HCT116 (cell line): ENCODE measurements around the gene WDR33. TPM values are rescaled to one million over a fixed set of nuclear protein-coding genes. Genes with fewer than 3 reads are reported as not detected.

ENCODE experiments used
- ATAC-seq: fragments of 200-7000 bp; cut with Tn5 transposase; 2 replicates; pipeline ENCODE4 v1.9.1; 2020; ENCODE audit warnings: mild to moderate bottlenecking, moderate library complexity
- BruUV-seq: library from RNA; stranded (reverse); fragments of 400-500 nt; replicated peaks from 2 replicates; lab custom pipeline; 2021; lab: Mats Ljungman, UMichigan
- CTCF ChIA-PET: fragments of 300-600 bp; sonication (Branson Sonifier 250); formaldehyde crosslinking; loops from one replicate; lab custom pipeline; 2021; ENCODE audit warnings: antibody characterized with exemption; lab: Charles Lee
- POLR2A ChIA-PET: fragments of 300-600, 350-600 bp; sonication (Branson Sonifier 250); formaldehyde crosslinking; loops from one replicate; lab custom pipeline; 2021; ENCODE audit warnings: antibody characterized with exemption; lab: Charles Lee
- RAD21 ChIA-PET, 2 experiments: fragments of 300-600 bp; sonication (Branson Sonifier 250); formaldehyde crosslinking; loops; one replicate each; lab custom pipeline; 2023; ENCODE audit warnings: low total read pairs in 2 of 2; ENCODE audit not compliant: uncharacterized antibody in 2 of 2, unreplicated experiment in 2 of 2, low non-redundant PET in 1 of 2; lab: Charles Lee
- DNase-seq: peaks from one replicate; pipeline ENCODE4 v3.0.0-alpha.2; 2010; ENCODE audit warnings: low read depth, low spot score
- H2AFZ ChIP-seq: fragments of 200-600 bp; shearing (Covaris generic), sonication (generic); 2 replicates; pipeline ENCODE4 v1.6.1; 2017; ENCODE audit warnings: low read depth, mixed run types, mixed read lengths, antibody characterized with exemption, low read length; ENCODE audit not compliant: poor library complexity, severe bottlenecking
- H3K27ac ChIP-seq: 2 replicates; pipeline ENCODE4 v1.5.1; 2012; ENCODE audit warnings: low read depth, low read length
- H3K27me3 ChIP-seq: fragments of 200-600 bp; sonication (generic); 2 replicates; pipeline ENCODE4 v1.6.1; 2016; ENCODE audit warnings: mixed run types, low read length, mixed read lengths; ENCODE audit not compliant: insufficient read depth
- H3K36me3 ChIP-seq, 2 experiments: fragments of 200-500 bp in 1 of 2; fragments of 200-600 bp in 1 of 2; sonication (Bioruptor generic) in 1 of 2; sonication (generic) in 1 of 2; 2 replicates each; pipeline versions ENCODE4 v1.5.1 to v1.6.1; 2014 to 2016; ENCODE audit warnings: low read length in 2 of 2, inconsistent platforms in 1 of 2, mixed read lengths in 1 of 2, mixed run types in 1 of 2; ENCODE audit not compliant: insufficient read depth in 2 of 2, control insufficient read depth in 1 of 2
- H3K4me1 ChIP-seq, 2 experiments: fragments of 200-600 bp in 1 of 2; sonication (generic) in 1 of 2; 2 replicates each; pipeline versions ENCODE4 v1.5.1 to v1.6.1; 2012 to 2017; ENCODE audit warnings: low read length in 2 of 2, inconsistent platforms in 1 of 2, mild to moderate bottlenecking in 1 of 2, mixed read lengths in 1 of 2, mixed run types in 1 of 2, moderate library complexity in 1 of 2; ENCODE audit not compliant: insufficient read depth in 2 of 2, control insufficient read depth in 1 of 2
- H3K4me2 ChIP-seq: fragments of 200-600 bp; sonication (generic); 2 replicates; pipeline ENCODE4 v1.6.1; 2017; ENCODE audit warnings: mixed run types, low read length, mixed read lengths
- H3K4me3 ChIP-seq, 2 experiments: fragments of 200-600 bp in 1 of 2; sonication (generic) in 1 of 2; replicated peaks in 1 of 2; 2 replicates each; pipeline ENCODE4 v1.5.1; 2011 to 2016; ENCODE audit warnings: low read length in 2 of 2, control low read depth in 1 of 2, low read depth in 1 of 2, mild to moderate bottlenecking in 1 of 2, mixed read lengths in 1 of 2, mixed run types in 1 of 2
- H3K79me2 ChIP-seq: fragments of 200-600 bp; sonication (generic); 2 replicates; pipeline ENCODE4 v1.6.1; 2017; ENCODE audit warnings: mild to moderate bottlenecking, mixed run types, low read length, moderate library complexity, mixed read lengths; ENCODE audit not compliant: insufficient read depth
- H3K9ac ChIP-seq: fragments of 200-600 bp; sonication (generic); 2 replicates; pipeline ENCODE4 v1.6.1; 2016; ENCODE audit warnings: low read length, mixed read lengths
- H3K9me2 ChIP-seq: fragments of 200-600 bp; sonication (generic), shearing (Covaris generic); 2 replicates; pipeline ENCODE4 v1.6.1; 2017; ENCODE audit warnings: mixed run types, mild to moderate bottlenecking, moderate library complexity; ENCODE audit not compliant: insufficient read depth
- H3K9me3 ChIP-seq, 2 experiments: fragments of 200-500 bp in 1 of 2; fragments of 200-600 bp in 1 of 2; sonication (Bioruptor generic) in 1 of 2; sonication (generic) in 1 of 2; 2 replicates each; pipeline ENCODE4 v1.6.1; 2014 to 2017; ENCODE audit warnings: low read length in 2 of 2, mixed read lengths in 2 of 2, inconsistent platforms in 1 of 2, low read depth in 1 of 2, mild to moderate bottlenecking in 1 of 2, mixed run types in 1 of 2, moderate library complexity in 1 of 2; ENCODE audit not compliant: control insufficient read depth in 1 of 2, insufficient read depth in 1 of 2
- H4K20me1 ChIP-seq: fragments of 200-600 bp; sonication (generic), shearing (Covaris generic); 2 replicates; pipeline ENCODE4 v1.6.1; 2017; ENCODE audit warnings: mixed run types, mild to moderate bottlenecking, moderate library complexity; ENCODE audit not compliant: insufficient read depth
- ATF3 ChIP-seq: IDR thresholded peaks from 2 replicates; pipeline ENCODE4 v1.6.1; 2012
- CEBPB ChIP-seq: IDR thresholded peaks from 2 replicates; pipeline ENCODE4 v1.6.1; 2012; ENCODE audit warnings: low read depth
- EZH2 ChIP-seq: fragments of 200-600 bp; sonication (generic); IDR thresholded peaks from 2 replicates; pipeline ENCODE4 v1.6.1; 2017; ENCODE audit warnings: antibody characterized with exemption, mixed run types
- FOSL1 ChIP-seq: IDR thresholded peaks from 2 replicates; pipeline ENCODE4 v1.6.1; 2012; ENCODE audit warnings: low read depth
- JUND ChIP-seq: IDR thresholded peaks from 2 replicates; pipeline ENCODE4 v1.6.1; 2012
- POLR2A ChIP-seq: IDR thresholded peaks from 2 replicates; pipeline ENCODE4 v1.7.0; 2011; ENCODE audit warnings: borderline replicate concordance; ENCODE audit not compliant: insufficient read depth, insufficient read length; ENCODE audit errors: extremely low read depth
- POLR2AphosphoS5 ChIP-seq: IDR thresholded peaks from 2 replicates; pipeline ENCODE4 v1.6.1; 2011; ENCODE audit warnings: mild to moderate bottlenecking, low read depth, low read length, moderate library complexity
- RAD21 ChIP-seq: IDR thresholded peaks from 2 replicates; pipeline ENCODE4 v1.6.1; 2012; ENCODE audit warnings: low read depth, mild to moderate bottlenecking
- SIN3A ChIP-seq: IDR thresholded peaks from 2 replicates; pipeline ENCODE4 v1.6.1; 2012; ENCODE audit warnings: low read depth
- SRF ChIP-seq: IDR thresholded peaks from 2 replicates; pipeline ENCODE4 v1.6.1; 2012; ENCODE audit warnings: low read depth
- YY1 ChIP-seq: IDR thresholded peaks from 2 replicates; pipeline ENCODE4 v1.6.1; 2011; ENCODE audit warnings: low read length, low read depth, moderate library complexity, mild to moderate bottlenecking; ENCODE audit not compliant: insufficient replicate concordance; ENCODE audit errors: extremely low read depth
- ZBTB33 ChIP-seq: IDR thresholded peaks from 2 replicates; pipeline ENCODE4 v1.6.1; 2011; ENCODE audit warnings: mild to moderate bottlenecking, low read length, moderate library complexity; ENCODE audit not compliant: insufficient replicate concordance; ENCODE audit errors: extremely low read depth
- ZFX ChIP-seq: fragments of 450-650 bp; IDR thresholded peaks from 2 replicates; pipeline ENCODE4 v1.6.1; 2017
- ZNF274 ChIP-seq: fragments of 200-500 bp; sonication (Bioruptor generic); IDR thresholded peaks from 2 replicates; pipeline ENCODE4 v1.6.1; 2014; ENCODE audit warnings: mild to moderate bottlenecking, low read depth, low read length, inconsistent platforms
- intact Hi-C: fragments of 100-400 bp; cut with micrococcal nuclease; formaldehyde crosslinking; loops from 2 replicates; pipeline ENCODE4 v1.10.0; 2022
- total RNA-seq: library from RNA; stranded (reverse); gene quantifications from one replicate; pipeline ENCODE4 v1.2.1, GENCODE V29; 2021; ENCODE audit not compliant: unreplicated experiment
- TF ChIP-seq, protein P1 (sequence below): IDR thresholded peaks from 2 replicates; pipeline ENCODE4 v1.6.1; 2012

WDR33 gene
- total RNA-seq, 1 experiment from 2014 or later = 52.5 TPM

GRCh38 chr2:127722807-127723206, 88.2 kb downstream of the WDR33 start:
- no TSS peak for BruUV-seq
- H3K9me2 ChIP-seq = no peaks in the 10 kb centered on the region
- peaks cover 31% of the 10 kb centered on the region in 2 experiments; a peak in 3 of 4 replicates for H3K36me3 ChIP-seq
- H3K27ac ChIP-seq = no peak overlapping the region
- ChIA-PET POLR2A (no interaction called here), CTCF (no interaction called here), RAD21 (no interaction called here)
- peaks cover 0 to 10% of the 10 kb centered on the region in 2 experiments; a peak in 2 of 4 replicates for H3K4me1 ChIP-seq
- H3K9ac ChIP-seq = no peak overlapping the region
- no peak for DNase-seq
- intact Hi-C loops = loop anchor here (5.0 kb wide), 1 partner anchor 34 kb away; no protein-coding TSS in a partner anchor
- no peak overlapping the region for H3K4me3 ChIP-seq
- H4K20me1 ChIP-seq = no peaks in the 10 kb centered on the region
- TF ChIP-seq ATF3 (no peak), SIN3A (no peak), ZNF274 (no peak), SRF (no peak), POLR2AphosphoS5 (no peak), RAD21 (no peak), POLR2A (no peak), CEBPB (no peak), FOSL1 (no peak), ZFX (no peak), JUND (no peak), YY1 (no peak), ZBTB33 (no peak), EZH2 (no peak)
- TF ChIP-seq, protein P1, sequence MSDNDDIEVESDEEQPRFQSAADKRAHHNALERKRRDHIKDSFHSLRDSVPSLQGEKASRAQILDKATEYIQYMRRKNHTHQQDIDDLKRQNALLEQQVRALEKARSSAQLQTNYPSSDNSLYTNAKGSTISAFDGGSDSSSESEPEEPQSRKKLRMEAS = no peak
- no peak overlapping the region for H3K4me2 ChIP-seq
- H3K79me2 ChIP-seq = no peaks in the 10 kb centered on the region
- no peaks in the 10 kb centered on the region for H3K27me3 ChIP-seq
- no peaks in the 10 kb centered on the region for H3K9me3 ChIP-seq
- no peak for ATAC-seq
- H2AFZ ChIP-seq = no peak overlapping the region
